ENCODE measurements around the gene TNRC18. TPM values are rescaled to one million over a fixed set of nuclear protein-coding genes. Genes with fewer than 3 reads are reported as not detected.

The TNRC18 gene
- total RNA-seq, 4 donors from 2014 or later, result 17.9 to 75.5 (median 48.4) TPM

GRCh38 chr7:5337047-5337446 lies 86.6 kb downstream of the TNRC18 start:
- no peaks in the 10 kb centered on the region for H3K4me1 ChIP-seq
- H3K27ac ChIP-seq, result no peak overlapping the region
- H3K4me3 ChIP-seq, result no peak overlapping the region
- WGBS, 2 donors, result 86 to 87% methylated on average over 11 of the region's 11 CpGs
- no peak for TF ChIP-seq POLR2A (IDR thresholded peaks at IDR 0.05)
- TF ChIP-seq CTCF (IDR thresholded peaks at IDR 0.05), result no peak
- intact Hi-C loops (cut with DNase I), result no loop called here
- H3K27me3 ChIP-seq, result no peaks in the 10 kb centered on the region
- peaks cover 0 to 16% (median 12%) of the 10 kb centered on the region in 3 donors for H3K9me3 ChIP-seq
- no peak for DNase-seq
- H3K36me3 ChIP-seq, result peaks cover 7 to 100% (median 32%) of the 10 kb centered on the region in 3 donors

- TF ChIP-seq POLR2A (IDR thresholded peaks at IDR 0.05), result no peak
- TF ChIP-seq CTCF (IDR thresholded peaks at IDR 0.05), result no peak
- Histone ChIP-seq H3K4me3 (no peak overlapping the region), H3K9me3 (peaks cover 0 to 16% (median 12%) of the 10 kb centered on the region in 3 donors), H3K27ac (no peak overlapping the region), H3K4me1 (no peaks in the 10 kb centered on the region), H3K36me3 (peaks cover 9 to 100% (median 20%) of the 10 kb centered on the region in 3 donors), H3K27me3 (no peaks in the 10 kb centered on the region)
- WGBS, 2 donors, result 70 to 71% methylated on average over 5 to 6 of the region's 8 CpGs
- intact Hi-C loops (cut with DNase I), result no loop called here
- no peak for DNase-seq
Observed at GRCh38 chr7:5334671-5335070, 89.0 kb downstream of the TNRC18 start.

- WGBS, 2 donors, result 75 to 77% methylated on average over 2 to 11 of the region's 32 CpGs
- Histone ChIP-seq H3K9me3 (peaks cover 0 to 16% (median 12%) of the 10 kb centered on the region in 3 donors), H3K27ac (no peak overlapping the region), H3K27me3 (no peaks in the 10 kb centered on the region), H3K4me1 (no peaks in the 10 kb centered on the region), H3K36me3 (peaks cover 9 to 100% (median 16%) of the 10 kb centered on the region in 3 donors), H3K4me3 (no peak overlapping the region)
- intact Hi-C loops (cut with DNase I), result no loop called here
- TF ChIP-seq CTCF (IDR thresholded peaks at IDR 0.05), result no peak
- no peak for TF ChIP-seq POLR2A (IDR thresholded peaks at IDR 0.05)
- DNase-seq, result no peak
Observed at GRCh38 chr7:5333121-5334045, 90.3 kb downstream of the TNRC18 start.

- 89 to 100% methylated on average over 5 to 14 of the region's 43 CpGs for WGBS, 2 donors
- Histone ChIP-seq H3K9me3 (peaks cover 0 to 13% (median 11%) of the 10 kb centered on the region in 3 donors), H3K4me1 (no peaks in the 10 kb centered on the region), H3K36me3 (peaks cover 9 to 100% (median 16%) of the 10 kb centered on the region in 3 donors), H3K27me3 (no peaks in the 10 kb centered on the region), H3K4me3 (no peak overlapping the region), H3K27ac (no peak overlapping the region)
- intact Hi-C loops (cut with DNase I), result no loop called here
- TF ChIP-seq POLR2A (IDR thresholded peaks at IDR 0.05) (no peak), CTCF (IDR thresholded peaks at IDR 0.05) (no peak)
- no peak for DNase-seq
Observed at GRCh38 chr7:5332579-5332978, 91.1 kb downstream of the TNRC18 start.

- TF ChIP-seq CTCF (IDR thresholded peaks at IDR 0.05), result no peak
- no peak for TF ChIP-seq POLR2A (IDR thresholded peaks at IDR 0.05)
- Histone ChIP-seq H3K4me1 (no peaks in the 10 kb centered on the region), H3K36me3 (peaks cover 9 to 100% (median 10%) of the 10 kb centered on the region in 3 donors), H3K27ac (no peak overlapping the region), H3K9me3 (no peaks in the 10 kb centered on the region), H3K4me3 (no peak overlapping the region), H3K27me3 (no peaks in the 10 kb centered on the region)
- DNase-seq, result no peak
- 92% methylated on average over 3 of the region's 3 CpGs; no CpG with 5 or more reads in 1 of the 2 donors for WGBS, 2 donors
- intact Hi-C loops (cut with DNase I), result no loop called here
Observed at GRCh38 chr7:5330288-5330687, 93.3 kb downstream of the TNRC18 start.

Data from esophagus squamous epithelium (tissue), 5 donors.